ENCODE data around the gene USP6NL.
"Not testable (repeated sequence)": the region's sequence is repeated elsewhere in the genome, so short reads cannot be mapped to it uniquely, and the experiment has no call there.

Gene USP6NL

GRCh38 chr10:11444155-11444530 is 167.3 kb downstream of the USP6NL start:
- DNase-seq (ENCODE audit: low read depth) = no peak

DNA sequence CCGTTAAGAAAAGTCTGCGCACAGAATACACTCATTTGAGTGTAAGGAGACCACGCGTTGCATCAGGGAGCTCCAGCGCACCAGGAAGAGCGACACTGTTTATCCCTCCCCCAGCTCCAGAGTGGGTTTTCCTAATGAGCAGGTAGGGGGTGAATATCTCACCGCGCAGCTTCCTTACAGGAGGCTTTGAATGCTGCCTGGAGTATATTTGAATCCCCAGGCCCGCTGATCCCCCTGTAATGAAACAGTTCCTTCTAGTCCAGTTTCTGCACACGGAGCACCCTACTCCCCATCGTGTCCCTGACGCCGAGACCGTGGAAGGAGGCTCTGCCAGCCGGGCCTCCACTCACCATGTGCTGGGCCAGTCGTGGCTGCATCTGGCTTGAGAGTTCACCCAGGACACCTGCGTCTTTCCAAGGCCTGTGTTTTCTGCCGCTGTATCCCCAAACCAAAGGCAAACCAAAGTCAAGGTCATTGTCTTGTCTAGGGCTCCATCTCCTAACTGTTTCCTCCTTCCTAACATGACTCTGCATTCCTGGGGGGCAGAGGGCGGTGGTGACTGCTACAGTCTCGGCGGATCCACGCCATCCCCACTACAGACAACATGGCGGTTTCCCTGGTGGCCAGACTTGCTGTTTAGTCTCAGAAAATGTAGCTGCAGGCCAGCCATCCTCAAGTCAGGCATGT is 167.8 kb downstream of the USP6NL start:
- DNase-seq (ENCODE audit: low read depth) = no peak

DNA sequence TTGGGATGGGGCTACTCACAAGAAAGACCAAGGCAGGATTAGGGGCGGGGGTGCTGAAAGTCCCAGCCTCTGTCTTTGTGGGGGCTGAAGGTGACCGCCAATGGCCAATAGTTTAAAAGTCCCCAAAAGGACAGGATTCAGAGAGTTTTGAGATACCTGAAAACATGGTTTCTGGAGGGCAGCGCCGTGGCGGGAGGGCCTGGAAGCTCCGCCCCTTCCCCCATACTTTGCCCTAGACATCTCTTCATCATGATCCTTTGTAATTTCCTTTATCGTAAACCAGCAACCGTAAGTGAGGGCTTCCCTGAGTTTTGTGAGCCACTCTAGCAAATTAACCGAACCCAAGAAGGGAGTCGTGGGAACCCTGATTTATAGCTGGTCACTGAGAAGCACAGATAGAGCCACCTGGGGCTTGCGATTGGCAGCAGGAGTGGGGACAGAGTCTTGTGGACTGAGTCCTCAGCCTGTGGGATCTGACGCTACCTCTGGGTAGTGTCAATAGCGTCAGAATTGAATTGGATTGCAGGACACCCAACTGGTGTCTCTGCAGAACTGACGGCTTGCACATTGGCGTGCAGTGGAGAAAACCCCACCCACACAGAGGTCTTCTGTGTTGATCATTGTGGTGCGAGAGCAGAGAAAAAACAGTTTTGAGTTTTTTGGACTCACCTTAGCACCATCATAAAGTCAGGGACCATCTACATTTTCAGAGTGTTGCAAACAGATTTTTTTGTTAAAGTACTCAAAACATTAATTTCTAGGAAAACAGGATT is 169.3 kb downstream of the USP6NL start:
- DNase-seq (ENCODE audit: low read depth) = no peak

GRCh38 chr10:11441151-11441535 is 170.3 kb downstream of the USP6NL start:
- DNase-seq (ENCODE audit: low read depth) = no peak

DNA sequence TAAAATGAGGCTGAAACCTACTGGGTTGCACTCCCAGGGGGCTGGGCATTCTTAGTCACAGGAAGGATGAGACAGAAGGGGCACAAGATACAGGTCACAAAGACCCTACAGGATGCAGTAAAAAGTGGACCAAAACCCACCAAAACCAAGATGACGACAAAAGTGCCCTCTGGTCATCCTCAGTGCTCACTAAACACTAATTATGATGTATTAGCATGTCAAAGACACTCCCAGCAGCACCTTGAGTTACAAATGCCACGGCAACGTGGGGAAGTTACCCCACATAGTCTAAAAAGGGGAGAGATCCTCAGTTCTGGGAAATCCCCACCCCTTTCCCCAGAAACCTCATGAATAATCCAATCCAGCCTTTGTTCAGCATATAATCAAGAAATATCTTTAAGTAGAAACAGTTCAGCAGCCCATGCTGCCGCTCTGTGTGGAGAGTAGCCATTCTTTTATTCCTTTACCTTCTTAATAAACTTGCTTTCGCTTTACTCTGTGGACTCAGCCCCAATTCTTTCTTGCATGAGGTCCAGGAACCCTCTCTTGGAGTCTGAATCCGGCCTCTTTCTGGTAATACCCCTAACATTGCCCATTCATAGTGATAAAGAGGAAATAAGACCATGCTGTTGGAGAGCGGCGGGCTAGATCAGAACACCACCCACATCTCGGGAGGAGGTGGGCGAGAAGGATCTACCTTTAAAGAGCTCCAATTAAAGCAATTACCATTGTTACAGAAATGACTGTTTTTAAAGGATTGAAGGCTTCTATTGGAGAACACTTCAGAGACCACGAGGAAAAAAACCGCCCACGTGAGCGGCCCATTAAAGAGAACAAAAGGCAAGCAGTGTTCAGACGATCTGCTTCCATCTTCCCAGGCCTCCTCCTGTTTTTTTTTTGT is 170.9 kb downstream of the USP6NL start:
- DNase-seq (ENCODE audit: low read depth) = peak; percentile 24

DNA sequence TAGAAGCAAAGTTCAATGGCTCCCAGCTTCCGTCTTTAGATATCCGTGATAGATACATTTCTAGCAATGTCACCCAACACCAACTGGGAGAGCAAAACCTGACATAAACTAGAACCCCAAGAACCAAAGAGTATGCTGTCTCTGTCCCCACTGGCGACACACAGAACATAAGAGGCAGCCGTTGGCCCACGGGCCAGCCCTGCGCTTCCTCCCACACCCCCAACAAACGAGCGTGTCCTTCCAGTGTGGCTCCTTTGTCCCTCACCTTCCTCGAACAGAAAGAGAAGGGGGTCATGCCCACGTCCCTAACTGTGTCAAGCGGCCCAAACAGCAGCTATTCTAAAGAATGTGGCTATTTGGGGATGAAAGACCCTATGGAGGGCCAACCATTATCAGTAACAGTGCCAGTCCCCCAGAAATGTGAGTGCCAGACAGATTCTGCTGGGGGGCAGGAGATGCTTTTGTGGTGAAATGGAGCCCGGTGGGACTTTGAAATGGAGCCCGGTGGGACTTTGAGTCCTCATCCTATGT is 171.9 kb downstream of the USP6NL start:
- DNase-seq (ENCODE audit: low read depth) = no peak

- no peak for DNase-seq (ENCODE audit: low read depth)
These were observed 173.9 kb downstream of the USP6NL start for GRCh38 chr10:11437391-11438142.

GRCh38 chr10:11436445-11436844 is 175.0 kb downstream of the USP6NL start:
- not testable (repeated sequence) for DNase-seq (ENCODE audit: low read depth)

- DNase-seq (ENCODE audit: low read depth) = no peak
These were observed 175.9 kb downstream of the USP6NL start for GRCh38 chr10:11435581-11435981.

DNA sequence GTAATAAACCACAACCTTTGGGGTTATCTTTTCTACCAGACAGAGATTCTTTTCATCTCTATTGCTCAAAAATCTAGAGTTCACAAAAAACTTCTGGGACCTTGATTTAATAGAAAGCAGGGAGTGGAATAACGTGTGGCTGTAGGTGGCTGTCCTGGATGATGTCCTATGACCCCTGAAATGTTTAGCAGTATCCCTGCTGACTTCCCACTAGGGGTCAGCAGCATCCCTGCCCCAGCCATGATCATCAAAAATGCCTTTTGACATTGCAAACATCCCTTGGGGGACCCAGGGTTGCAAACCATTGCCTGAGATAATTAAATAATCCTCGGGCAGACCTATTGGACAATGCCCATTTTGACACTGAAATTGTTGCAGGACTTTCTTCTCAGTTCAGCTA is 177.1 kb downstream of the USP6NL start:
- DNase-seq (ENCODE audit: low read depth) = no peak

DNA sequence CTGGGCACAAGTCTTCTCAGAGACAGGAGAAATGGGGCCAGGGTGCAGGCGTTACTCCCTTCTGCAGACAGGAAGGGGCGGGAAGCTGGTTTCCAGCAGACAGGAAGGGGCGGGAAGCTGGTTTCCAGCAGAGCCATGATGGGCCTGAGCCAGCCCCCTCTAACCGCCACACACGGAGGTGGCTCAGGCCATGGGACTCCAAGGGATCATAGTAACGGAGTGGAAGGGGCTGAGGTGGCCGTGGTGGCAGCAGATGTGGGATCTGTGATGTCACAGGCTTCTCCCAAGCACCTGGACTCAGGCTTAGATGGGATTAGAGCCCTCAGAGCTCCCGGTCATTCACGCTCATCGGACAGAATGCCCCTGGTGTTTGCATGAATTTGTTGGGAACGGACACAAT is 177.8 kb downstream of the USP6NL start:
- DNase-seq (ENCODE audit: low read depth) = no peak

GRCh38 chr10:11431216-11431555 is 180.3 kb downstream of the USP6NL start:
- no peak for DNase-seq (ENCODE audit: low read depth)

DNA sequence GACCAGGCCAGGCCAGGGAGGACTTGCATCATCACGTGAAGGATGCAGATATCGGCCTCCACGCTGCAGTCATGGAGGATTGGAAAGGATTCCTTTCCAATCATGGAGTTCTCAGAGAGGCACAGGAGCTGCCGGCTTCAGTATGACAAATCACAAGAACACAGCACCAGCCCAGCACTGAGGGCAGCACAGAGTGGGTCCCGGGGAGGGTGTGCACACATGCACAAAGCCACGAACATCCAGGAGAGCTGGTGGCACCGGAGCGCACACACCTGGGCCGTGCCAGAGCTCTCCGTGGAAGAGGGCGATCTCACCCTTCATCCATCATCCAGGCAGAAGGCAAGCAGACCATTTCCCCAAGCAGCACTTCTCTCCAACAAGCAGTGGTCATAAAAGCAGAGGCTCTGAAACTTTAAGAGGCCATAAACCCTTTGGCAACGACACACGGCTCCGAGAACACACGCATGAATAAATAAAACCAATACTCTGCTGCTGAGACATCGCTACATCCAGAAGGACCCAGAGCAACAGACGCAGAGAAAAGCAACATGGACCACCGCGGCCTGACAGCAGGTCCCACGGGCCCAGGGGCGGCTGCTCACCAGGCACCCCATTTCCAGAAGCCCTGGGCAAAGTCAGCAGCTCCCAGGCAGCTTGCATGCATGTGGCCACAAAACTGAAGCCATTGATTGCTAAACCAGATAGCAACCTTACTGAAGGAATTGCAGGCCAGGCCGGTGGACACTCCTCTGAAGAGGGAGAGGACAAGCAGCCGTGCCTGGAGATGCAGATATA is 180.8 kb downstream of the USP6NL start:
- DNase-seq (ENCODE audit: low read depth) = no peak

- no peak for DNase-seq (ENCODE audit: low read depth)
These were observed 181.9 kb downstream of the USP6NL start for GRCh38 chr10:11429439-11430052.

GRCh38 chr10:11425676-11426075 is 185.8 kb downstream of the USP6NL start:
- DNase-seq (ENCODE audit: low read depth) = no peak

DNA sequence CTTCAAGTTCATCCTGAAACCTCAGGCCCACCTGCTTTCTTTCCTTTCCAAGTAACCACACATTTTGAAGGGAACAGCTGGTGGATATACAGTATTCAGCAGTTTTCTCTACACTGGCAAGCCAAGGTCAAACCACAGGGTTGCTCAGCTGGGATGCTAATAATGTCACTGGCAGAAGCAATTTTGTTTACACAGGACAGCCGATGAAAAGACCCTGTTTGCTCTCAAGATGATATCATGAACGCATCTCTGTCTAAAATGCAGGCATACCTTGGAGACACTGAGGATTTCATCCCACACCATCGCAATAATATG is 186.2 kb downstream of the USP6NL start:
- no peak for DNase-seq (ENCODE audit: low read depth)

GRCh38 chr10:11424456-11425295 is 186.8 kb downstream of the USP6NL start:
- DNase-seq (ENCODE audit: low read depth) = no peak

DNA sequence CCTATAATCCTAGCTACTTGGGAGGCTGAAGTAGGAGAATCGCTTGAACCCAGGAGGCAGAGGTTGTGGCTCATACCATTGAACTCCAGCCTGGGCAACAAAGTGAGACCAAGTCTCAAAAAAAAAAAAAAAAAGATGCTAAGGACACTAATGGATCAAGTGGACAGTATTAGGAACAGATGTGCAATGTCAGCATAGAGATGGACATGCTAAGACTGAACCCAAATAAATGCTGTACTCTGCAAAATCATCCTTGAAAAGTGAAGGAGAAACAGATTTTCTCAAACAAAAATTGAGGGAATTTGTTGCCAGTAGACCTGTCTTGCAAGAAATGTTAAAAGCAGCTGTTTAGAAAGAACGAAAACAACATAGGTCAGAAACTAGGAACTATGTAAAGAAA is 194.5 kb downstream of the USP6NL start:
- DNase-seq (ENCODE audit: low read depth) = no peak

- no peak for DNase-seq (ENCODE audit: low read depth)
These were observed 196.4 kb downstream of the USP6NL start for GRCh38 chr10:11415095-11415494.

Measured in stimulated activated CD4-positive, alpha-beta T cell treated with anti-CD3 and anti-CD28 coated beads, Interleukin-2, amount 100 ng/mL, for 4 hours (primary cell).